H1 (cell line): ENCODE results near the gene RNU5D-1. TPM values are rescaled to one million over a fixed set of nuclear protein-coding genes. Genes with fewer than 3 reads are reported as not detected.

Experiments
- BACH1 ChIP-seq: IDR thresholded peaks from 2 replicates; pipeline ENCODE4 v1.6.1; 2012; ENCODE audit warnings: low read length, improper control_type of control experiment
- HDAC6 ChIP-seq: IDR thresholded peaks from one replicate; pipeline ENCODE4 v1.7.1; 2012; ENCODE audit warnings: low read depth, mild to moderate bottlenecking, inconsistent platforms, low read length, moderate library complexity
- RAD21 ChIP-seq, 2 experiments: IDR thresholded peaks in 1 of 2; conservative IDR thresholded peaks in 1 of 2; 2 replicates each; pipeline ENCODE4 v1.6.1; 2011; ENCODE audit warnings: low read depth in 2 of 2, low read length in 2 of 2, improper control_type of control experiment in 1 of 2, inconsistent platforms in 1 of 2, mild to moderate bottlenecking in 1 of 2, moderate library complexity in 1 of 2
- polyA plus RNA-seq, 7 experiments: library from polyadenylated mRNA; depleted of rRNA in 3 of 7; stranded (reverse) in 5 of 7; unstranded in 2 of 7; fragments of >200 nt in 5 of 7; fragments of 200-250 nt in 2 of 7; gene quantifications; 1 replicate in 5 of 7; 2 replicates in 1 of 7; 4 replicates in 1 of 7; pipeline versions ENCODE4 v1.2.1 to v1.2.3, GENCODE V29; 2011 to 2013; ENCODE audit warnings: missing spikeins in 2 of 7, mixed read lengths in 2 of 7
- total RNA-seq: library from RNA; stranded (reverse); fragmentation: NEBNext Ultra II Directional; extraction: Animal tissue kit (Norgen Biotek cat#: 25700); gene quantifications from 2 replicates; pipeline ENCODE4 v1.2.1, GENCODE V29; 2021

The RNU5D-1 gene
- total and polyA plus RNA-seq, 2 of the 8 experiments (the other 6 are each of a cell fraction or from before 2014, with no cell fraction given), result under 0.01 TPM; not detected in 1

- no peak for TF ChIP-seq BACH1
- no peak for TF ChIP-seq RAD21 (IDR thresholded peaks at IDR 0.05 in 1 of 2, conservative IDR thresholded peaks at IDR 0.05 in 1 of 2; ENCODE audit: low read depth in 2 of 2, low read length in 2 of 2)
- no peak for TF ChIP-seq HDAC6
Observed at GRCh38 chr1:44733365-44733764, 2.4 kb upstream of the RNU5D-1 start (continued).
